ENCODE data around the gene SLC27A4. TPM values are rescaled to one million over a fixed set of nuclear protein-coding genes. Genes with fewer than 3 reads are reported as not detected.

The SLC27A4 gene
- polyA plus RNA-seq, 1 donor from 2014 or later, result 6.9 TPM

DNA sequence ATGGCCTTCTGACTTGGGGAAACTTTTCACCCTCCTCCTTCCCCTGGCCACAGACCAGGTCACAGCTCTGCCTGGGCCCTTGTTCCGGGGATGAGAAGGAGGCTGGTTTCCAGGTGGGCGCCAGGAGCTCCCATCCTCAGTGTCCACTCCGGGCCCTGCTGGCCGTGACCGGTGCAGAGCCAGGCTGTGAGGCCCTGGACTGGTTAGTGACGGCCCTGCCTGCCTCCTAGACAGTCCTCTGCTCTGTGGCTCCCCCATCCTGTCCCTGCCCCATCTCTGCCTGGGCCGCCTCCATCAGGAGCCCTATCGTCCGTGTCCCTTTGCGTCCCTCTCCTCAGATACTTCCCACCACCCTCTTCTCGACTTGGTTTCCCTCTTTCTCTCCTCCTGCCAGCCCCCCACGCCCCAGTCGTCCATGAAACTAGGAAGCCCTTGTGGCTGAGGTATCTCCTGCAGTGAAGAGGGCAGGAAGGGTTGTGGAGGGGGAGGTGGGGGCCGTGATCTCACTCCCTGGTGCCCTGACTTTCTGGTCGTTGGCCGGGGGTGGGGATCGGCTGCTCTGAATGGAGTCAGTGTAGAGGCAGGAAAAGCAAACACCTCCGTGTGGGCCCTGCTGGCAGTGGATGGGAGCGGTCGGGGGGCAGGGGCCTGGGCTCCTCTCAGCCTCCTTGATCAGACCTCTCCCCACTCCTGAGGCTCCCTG, 64.9 kb downstream of the SLC27A4 start:
- Mint-ChIP-seq H3K4me3 (no peak overlapping the region), H3K9me3 (no peaks in the 10 kb centered on the region), H3K4me1 (no peaks in the 10 kb centered on the region), H3K27me3 (peaks cover 8% of the 10 kb centered on the region), H3K27ac (no peak overlapping the region), H3K36me3 (no peaks in the 10 kb centered on the region)

DNA sequence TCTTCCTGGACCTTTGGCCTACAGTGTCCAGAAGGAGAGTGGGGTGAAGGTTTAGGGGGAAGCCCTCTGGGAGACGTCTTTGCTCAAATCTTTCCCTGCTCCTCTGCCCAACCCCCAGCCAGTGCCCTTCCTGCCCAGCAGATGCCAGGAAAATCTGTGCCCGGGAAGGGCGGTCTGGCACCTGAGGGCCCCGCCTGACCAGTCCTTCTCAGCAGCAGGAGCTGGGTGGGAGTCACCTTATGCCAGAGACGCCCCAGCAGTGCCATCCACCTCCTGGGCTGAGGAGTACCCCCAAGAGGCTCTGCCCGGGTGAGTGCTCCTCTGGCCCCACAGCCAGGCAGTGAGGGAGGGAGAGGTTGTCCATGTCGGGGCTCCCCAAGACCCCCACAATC, 65.4 kb downstream of the SLC27A4 start:
- H3K9me3 Mint-ChIP-seq, result no peaks in the 10 kb centered on the region

DNA sequence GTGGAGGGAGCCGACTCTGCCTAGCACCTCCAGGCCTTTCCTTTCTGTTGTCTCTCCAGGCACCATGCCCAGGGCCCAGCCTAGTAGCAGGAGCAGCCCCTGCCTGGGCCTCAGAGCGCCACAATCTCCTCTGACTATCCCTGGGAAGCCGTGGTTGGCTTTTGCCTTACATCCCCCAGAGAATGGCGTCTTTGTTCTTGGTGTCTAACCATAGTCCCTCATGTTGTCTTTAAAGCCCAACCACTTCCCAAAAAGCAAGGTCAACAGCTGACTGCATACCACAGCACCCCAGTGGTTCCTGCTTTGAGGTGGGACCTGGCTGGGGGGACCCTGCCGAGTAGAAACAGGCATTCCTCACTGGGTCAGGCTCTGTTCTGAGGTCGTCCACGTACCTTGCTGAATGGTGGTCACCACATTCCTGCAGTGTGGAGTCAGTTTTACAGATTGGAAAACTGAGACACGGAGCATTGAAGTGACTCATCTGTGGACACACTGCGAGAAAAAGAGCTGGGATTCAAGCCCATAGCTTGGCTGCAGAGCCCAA, 66.6 kb downstream of the SLC27A4 start:
- peaks cover 10% of the 10 kb centered on the region for H3K27me3 Mint-ChIP-seq
- no peaks in the 10 kb centered on the region for H3K36me3 Mint-ChIP-seq
- no peaks in the 10 kb centered on the region for H3K9me3 Mint-ChIP-seq
- H3K4me3 Mint-ChIP-seq, result no peak overlapping the region
- H3K27ac Mint-ChIP-seq, result no peak overlapping the region
- no peaks in the 10 kb centered on the region for H3K4me1 Mint-ChIP-seq

More for the DNA sequence above, 65.4 kb downstream of the SLC27A4 start:
- H3K36me3 Mint-ChIP-seq, result no peaks in the 10 kb centered on the region
- no peak overlapping the region for H3K4me3 Mint-ChIP-seq
- peaks cover 8% of the 10 kb centered on the region for H3K27me3 Mint-ChIP-seq
- no peaks in the 10 kb centered on the region for H3K4me1 Mint-ChIP-seq
- H3K27ac Mint-ChIP-seq, result no peak overlapping the region

DNA sequence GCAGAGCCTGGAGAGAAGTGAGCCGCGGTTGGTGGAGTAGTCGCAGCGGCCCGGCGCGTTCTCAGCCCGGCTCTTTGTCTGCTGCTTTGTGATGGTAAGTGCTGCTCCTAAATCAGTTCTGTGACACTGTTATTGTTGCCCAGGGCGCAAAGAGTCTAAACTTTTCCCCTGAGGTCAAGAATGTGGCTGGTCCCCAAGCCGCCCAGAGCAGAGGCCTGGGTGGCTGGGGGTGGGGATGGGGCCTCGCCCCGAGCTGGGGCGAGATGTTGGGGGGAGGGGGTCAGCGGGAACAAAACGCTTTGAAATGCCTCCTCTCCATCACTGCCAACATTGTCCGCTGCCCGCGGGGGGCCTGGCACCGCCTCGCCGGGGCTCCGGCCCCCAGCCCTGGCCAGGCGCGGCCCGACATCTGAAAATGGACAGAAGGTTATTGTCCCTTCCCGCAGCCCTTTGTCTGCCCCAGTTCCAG, 68.7 kb downstream of the SLC27A4 start:
- Mint-ChIP-seq H3K4me3 (no peak overlapping the region), H3K4me1 (peaks cover 0 to 2% (median 2%) of the 10 kb centered on the region in 3 donors), H3K36me3 (no peaks in the 10 kb centered on the region), H3K27ac (no peak overlapping the region), H3K27me3 (peaks cover 15% of the 10 kb centered on the region), H3K9me3 (no peaks in the 10 kb centered on the region)

DNA sequence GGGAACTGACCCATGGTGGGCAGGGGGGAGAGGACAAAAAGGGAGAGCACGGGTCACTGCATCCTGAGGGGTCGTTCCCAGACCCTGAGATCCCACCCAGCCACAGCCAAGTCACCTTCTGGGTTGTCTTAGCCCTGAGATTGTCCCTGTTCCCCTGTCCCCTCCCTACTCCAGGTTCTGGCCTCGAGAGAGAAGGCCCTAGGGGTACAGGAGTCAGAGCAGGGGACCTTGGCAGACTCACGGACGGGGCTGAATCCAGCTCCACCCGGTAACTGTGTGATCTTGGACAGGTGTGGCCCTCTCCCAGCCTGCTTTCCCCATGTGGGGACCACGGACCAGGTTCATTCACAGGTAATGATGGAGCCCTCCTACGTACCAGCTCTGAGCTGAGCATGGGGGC, 69.1 kb downstream of the SLC27A4 start:
- Mint-ChIP-seq H3K9me3 (no peaks in the 10 kb centered on the region), H3K27me3 (peaks cover 16% of the 10 kb centered on the region), H3K4me1 (peaks cover 0 to 2% (median 2%) of the 10 kb centered on the region in 3 donors), H3K27ac (no peak overlapping the region), H3K36me3 (no peaks in the 10 kb centered on the region), H3K4me3 (no peak overlapping the region)

DNA sequence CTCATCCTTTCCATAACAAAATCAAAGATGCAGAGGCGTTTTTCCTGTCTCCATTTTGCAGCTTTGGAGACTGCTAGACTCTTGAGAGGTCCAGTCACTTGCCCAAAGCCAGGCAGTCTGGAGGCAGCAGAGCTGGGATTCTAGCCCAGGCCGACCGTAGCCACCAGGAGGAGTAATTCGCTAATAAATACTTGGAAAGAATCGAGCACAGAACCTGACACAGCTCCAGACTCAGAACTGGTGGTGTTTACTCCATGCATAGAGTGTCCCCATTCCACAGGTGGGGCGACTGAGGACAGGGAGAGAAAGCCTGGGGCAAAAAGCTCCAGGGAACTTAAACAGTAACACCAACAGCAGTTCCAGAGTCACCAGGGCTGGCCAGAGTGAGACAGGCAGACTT, 69.7 kb downstream of the SLC27A4 start:
- H3K36me3 Mint-ChIP-seq, result no peaks in the 10 kb centered on the region
- no peak overlapping the region for H3K27ac Mint-ChIP-seq
- H3K27me3 Mint-ChIP-seq, result peaks cover 20% of the 10 kb centered on the region
- peaks cover 0 to 2% (median 2%) of the 10 kb centered on the region in 3 donors for H3K4me1 Mint-ChIP-seq
- no peak overlapping the region for H3K4me3 Mint-ChIP-seq
- H3K9me3 Mint-ChIP-seq, result no peaks in the 10 kb centered on the region

Other genes with a start within 250 kb of the SLC27A4 start
- gene PTGES2, start 212.8 kb upstream of the SLC27A4 start, polyA plus RNA-seq, result 57.4 TPM
- 1.5 TPM for gene LCN2, start 191.1 kb upstream of the SLC27A4 start, polyA plus RNA-seq
- 145 TPM for gene BBLN, start 180.3 kb upstream of the SLC27A4 start, polyA plus RNA-seq
- gene CIZ1, start 149.0 kb upstream of the SLC27A4 start, polyA plus RNA-seq, result 37.0 TPM
- gene DNM1, start 137.1 kb upstream of the SLC27A4 start, polyA plus RNA-seq, result 0.18 TPM
- gene GOLGA2, start 64.5 kb upstream of the SLC27A4 start, polyA plus RNA-seq, result 10.3 TPM
- 25.4 TPM for gene SWI5, start 64.3 kb upstream of the SLC27A4 start, polyA plus RNA-seq
- gene TRUB2, start 18.1 kb upstream of the SLC27A4 start, polyA plus RNA-seq, result 27.6 TPM
- gene COQ4, start 17.7 kb upstream of the SLC27A4 start, polyA plus RNA-seq, result 36.4 TPM
- 53.9 TPM for gene URM1, start 30.8 kb downstream of the SLC27A4 start, polyA plus RNA-seq
- 0.34 TPM for gene CERCAM, start 80.3 kb downstream of the SLC27A4 start, polyA plus RNA-seq
- 25.2 TPM for gene ODF2, start 115.5 kb downstream of the SLC27A4 start, polyA plus RNA-seq
- 25.3 TPM for gene GLE1, start 164.2 kb downstream of the SLC27A4 start, polyA plus RNA-seq
- gene SPTAN1, start 212.1 kb downstream of the SLC27A4 start, polyA plus RNA-seq, result 88.0 TPM

Measured in IgD-negative memory B cell (primary cell).